H1 (cell line): ENCODE data around the gene CORO1C. TPM values are rescaled to one million over a fixed set of nuclear protein-coding genes. Genes with fewer than 3 reads are reported as not detected.

Source experiments
- CTBP2 ChIP-seq: IDR thresholded peaks from 2 replicates; pipeline ENCODE4 v1.7.0; 2011; ENCODE audit warnings: borderline replicate concordance, mild to moderate bottlenecking, moderate library complexity, mixed read lengths, low read length; ENCODE audit not compliant: insufficient read depth, insufficient read length
- EP300 ChIP-seq, 2 experiments: IDR thresholded peaks; 1 replicate in 1 of 2; 2 replicates in 1 of 2; pipeline ENCODE4 v1.6.1; 2011 to 2012; ENCODE audit warnings: low read depth in 2 of 2, low read length in 2 of 2, mild to moderate bottlenecking in 2 of 2, borderline replicate concordance in 1 of 2, inconsistent platforms in 1 of 2, moderate library complexity in 1 of 2
- KDM5A ChIP-seq: fragments of 200-600 bp; IDR thresholded peaks from 2 replicates; pipeline ENCODE4 v1.7.1; 2012; ENCODE audit warnings: mild to moderate bottlenecking, low read length, inconsistent platforms, mixed read lengths
- SAP30 ChIP-seq: fragments of 300-600 bp; sonication (generic); IDR thresholded peaks from 2 replicates; pipeline ENCODE4 v1.7.1; 2012; ENCODE audit warnings: low read length, moderate library complexity, mild to moderate bottlenecking, inconsistent platforms; ENCODE audit not compliant: insufficient read depth, insufficient replicate concordance
- SP2 ChIP-seq: IDR thresholded peaks from 2 replicates; pipeline ENCODE4 v1.6.1; 2012; ENCODE audit warnings: mild to moderate bottlenecking, low read length, inconsistent platforms
- ZNF274 ChIP-seq: IDR thresholded peaks from 2 replicates; pipeline ENCODE4 v1.7.0; 2012; ENCODE audit warnings: low read length, borderline replicate concordance; ENCODE audit errors: extremely low read depth
- polyA plus RNA-seq, 7 experiments: library from polyadenylated mRNA; depleted of rRNA in 3 of 7; stranded (reverse) in 5 of 7; unstranded in 2 of 7; fragments of >200 nt in 5 of 7; fragments of 200-250 nt in 2 of 7; gene quantifications; 1 replicate in 5 of 7; 2 replicates in 1 of 7; 4 replicates in 1 of 7; pipeline versions ENCODE4 v1.2.1 to v1.2.3, GENCODE V29; 2011 to 2013; ENCODE audit warnings: missing spikeins in 2 of 7, mixed read lengths in 2 of 7
- total RNA-seq: library from RNA; stranded (reverse); fragmentation: NEBNext Ultra II Directional; extraction: Animal tissue kit (Norgen Biotek cat#: 25700); gene quantifications from 2 replicates; pipeline ENCODE4 v1.2.1, GENCODE V29; 2021
- TF ChIP-seq, protein P1 (sequence below): fragments of 300-600 bp; sonication (generic); IDR thresholded peaks from 2 replicates; pipeline ENCODE4 v1.7.1; 2012; ENCODE audit warnings: low read length, moderate library complexity, mild to moderate bottlenecking, inconsistent platforms; ENCODE audit not compliant: insufficient replicate concordance

CORO1C gene
- total and polyA plus RNA-seq, 2 of the 8 experiments (the other 6 are each of a cell fraction or from before 2014, with no cell fraction given), result 72.7 to 120 TPM

DNA sequence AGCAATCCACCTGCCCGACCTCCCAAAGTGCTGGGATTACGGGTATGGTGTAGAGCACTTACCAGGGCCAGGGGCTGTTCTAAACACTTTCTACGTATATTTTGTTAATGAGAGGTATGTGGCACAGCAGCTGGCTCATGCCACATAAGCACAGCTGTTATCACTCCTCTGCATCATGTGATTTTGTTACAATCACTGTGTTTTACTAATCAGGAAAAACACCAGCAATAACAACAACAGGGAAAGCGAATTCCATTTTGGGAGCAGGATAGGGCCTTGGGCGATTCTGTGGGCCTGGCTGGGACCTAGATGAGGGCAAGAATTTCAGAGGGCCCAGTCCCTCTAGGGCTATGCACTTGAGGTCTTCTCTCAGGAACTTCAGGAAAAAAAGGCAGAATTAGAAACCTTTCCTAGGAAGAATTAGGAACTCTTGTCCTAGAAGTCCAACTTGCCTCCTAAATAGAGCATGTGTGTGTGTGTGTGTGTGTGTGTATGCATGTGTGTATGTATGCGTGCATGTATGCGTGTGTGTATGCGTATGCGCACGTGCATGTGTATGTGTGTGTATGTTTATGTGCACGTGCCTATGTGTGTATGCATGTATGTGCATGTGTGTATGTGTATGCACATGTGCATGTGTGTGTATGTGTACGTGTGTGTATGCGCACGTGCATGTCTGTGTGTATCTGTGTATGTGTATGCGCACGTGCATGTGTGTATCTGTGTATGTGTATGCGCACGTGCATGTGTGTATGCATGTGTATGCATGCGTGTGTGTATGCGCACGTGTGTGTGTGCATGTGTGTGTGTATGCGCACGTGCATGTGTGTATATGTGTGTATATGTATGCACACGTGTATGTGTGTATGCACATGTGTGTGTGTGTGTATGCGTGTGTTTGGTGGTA lies 41.8 kb upstream of the CORO1C start (continued):
- TF ChIP-seq, protein P1, sequence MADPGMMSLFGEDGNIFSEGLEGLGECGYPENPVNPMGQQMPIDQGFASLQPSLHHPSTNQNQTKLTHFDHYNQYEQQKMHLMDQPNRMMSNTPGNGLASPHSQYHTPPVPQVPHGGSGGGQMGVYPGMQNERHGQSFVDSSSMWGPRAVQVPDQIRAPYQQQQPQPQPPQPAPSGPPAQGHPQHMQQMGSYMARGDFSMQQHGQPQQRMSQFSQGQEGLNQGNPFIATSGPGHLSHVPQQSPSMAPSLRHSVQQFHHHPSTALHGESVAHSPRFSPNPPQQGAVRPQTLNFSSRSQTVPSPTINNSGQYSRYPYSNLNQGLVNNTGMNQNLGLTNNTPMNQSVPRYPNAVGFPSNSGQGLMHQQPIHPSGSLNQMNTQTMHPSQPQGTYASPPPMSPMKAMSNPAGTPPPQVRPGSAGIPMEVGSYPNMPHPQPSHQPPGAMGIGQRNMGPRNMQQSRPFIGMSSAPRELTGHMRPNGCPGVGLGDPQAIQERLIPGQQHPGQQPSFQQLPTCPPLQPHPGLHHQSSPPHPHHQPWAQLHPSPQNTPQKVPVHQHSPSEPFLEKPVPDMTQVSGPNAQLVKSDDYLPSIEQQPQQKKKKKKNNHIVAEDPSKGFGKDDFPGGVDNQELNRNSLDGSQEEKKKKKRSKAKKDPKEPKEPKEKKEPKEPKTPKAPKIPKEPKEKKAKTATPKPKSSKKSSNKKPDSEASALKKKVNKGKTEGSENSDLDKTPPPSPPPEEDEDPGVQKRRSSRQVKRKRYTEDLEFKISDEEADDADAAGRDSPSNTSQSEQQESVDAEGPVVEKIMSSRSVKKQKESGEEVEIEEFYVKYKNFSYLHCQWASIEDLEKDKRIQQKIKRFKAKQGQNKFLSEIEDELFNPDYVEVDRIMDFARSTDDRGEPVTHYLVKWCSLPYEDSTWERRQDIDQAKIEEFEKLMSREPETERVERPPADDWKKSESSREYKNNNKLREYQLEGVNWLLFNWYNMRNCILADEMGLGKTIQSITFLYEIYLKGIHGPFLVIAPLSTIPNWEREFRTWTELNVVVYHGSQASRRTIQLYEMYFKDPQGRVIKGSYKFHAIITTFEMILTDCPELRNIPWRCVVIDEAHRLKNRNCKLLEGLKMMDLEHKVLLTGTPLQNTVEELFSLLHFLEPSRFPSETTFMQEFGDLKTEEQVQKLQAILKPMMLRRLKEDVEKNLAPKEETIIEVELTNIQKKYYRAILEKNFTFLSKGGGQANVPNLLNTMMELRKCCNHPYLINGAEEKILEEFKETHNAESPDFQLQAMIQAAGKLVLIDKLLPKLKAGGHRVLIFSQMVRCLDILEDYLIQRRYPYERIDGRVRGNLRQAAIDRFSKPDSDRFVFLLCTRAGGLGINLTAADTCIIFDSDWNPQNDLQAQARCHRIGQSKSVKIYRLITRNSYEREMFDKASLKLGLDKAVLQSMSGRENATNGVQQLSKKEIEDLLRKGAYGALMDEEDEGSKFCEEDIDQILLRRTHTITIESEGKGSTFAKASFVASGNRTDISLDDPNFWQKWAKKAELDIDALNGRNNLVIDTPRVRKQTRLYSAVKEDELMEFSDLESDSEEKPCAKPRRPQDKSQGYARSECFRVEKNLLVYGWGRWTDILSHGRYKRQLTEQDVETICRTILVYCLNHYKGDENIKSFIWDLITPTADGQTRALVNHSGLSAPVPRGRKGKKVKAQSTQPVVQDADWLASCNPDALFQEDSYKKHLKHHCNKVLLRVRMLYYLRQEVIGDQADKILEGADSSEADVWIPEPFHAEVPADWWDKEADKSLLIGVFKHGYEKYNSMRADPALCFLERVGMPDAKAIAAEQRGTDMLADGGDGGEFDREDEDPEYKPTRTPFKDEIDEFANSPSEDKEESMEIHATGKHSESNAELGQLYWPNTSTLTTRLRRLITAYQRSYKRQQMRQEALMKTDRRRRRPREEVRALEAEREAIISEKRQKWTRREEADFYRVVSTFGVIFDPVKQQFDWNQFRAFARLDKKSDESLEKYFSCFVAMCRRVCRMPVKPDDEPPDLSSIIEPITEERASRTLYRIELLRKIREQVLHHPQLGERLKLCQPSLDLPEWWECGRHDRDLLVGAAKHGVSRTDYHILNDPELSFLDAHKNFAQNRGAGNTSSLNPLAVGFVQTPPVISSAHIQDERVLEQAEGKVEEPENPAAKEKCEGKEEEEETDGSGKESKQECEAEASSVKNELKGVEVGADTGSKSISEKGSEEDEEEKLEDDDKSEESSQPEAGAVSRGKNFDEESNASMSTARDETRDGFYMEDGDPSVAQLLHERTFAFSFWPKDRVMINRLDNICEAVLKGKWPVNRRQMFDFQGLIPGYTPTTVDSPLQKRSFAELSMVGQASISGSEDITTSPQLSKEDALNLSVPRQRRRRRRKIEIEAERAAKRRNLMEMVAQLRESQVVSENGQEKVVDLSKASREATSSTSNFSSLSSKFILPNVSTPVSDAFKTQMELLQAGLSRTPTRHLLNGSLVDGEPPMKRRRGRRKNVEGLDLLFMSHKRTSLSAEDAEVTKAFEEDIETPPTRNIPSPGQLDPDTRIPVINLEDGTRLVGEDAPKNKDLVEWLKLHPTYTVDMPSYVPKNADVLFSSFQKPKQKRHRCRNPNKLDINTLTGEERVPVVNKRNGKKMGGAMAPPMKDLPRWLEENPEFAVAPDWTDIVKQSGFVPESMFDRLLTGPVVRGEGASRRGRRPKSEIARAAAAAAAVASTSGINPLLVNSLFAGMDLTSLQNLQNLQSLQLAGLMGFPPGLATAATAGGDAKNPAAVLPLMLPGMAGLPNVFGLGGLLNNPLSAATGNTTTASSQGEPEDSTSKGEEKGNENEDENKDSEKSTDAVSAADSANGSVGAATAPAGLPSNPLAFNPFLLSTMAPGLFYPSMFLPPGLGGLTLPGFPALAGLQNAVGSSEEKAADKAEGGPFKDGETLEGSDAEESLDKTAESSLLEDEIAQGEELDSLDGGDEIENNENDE, result no peak
- TF ChIP-seq SP2 (no peak), SAP30 (no peak), EP300 (IDR thresholded peaks at IDR 0.05; ENCODE audit: borderline replicate concordance in 1 of 2, low read depth in 2 of 2, low read length in 2 of 2) (no peak), KDM5A (no peak), ZNF274 (no peak), CTBP2 (no peak)
